Activated CD4-positive, alpha-beta memory T cell treated with anti-CD3 and anti-CD28 coated beads for 36 hours (primary cell): ENCODE results near the gene PLEKHH3. TPM values are rescaled to one million over a fixed set of nuclear protein-coding genes. Genes with fewer than 3 reads are reported as not detected.

ENCODE experiments used
- CTCF ChIA-PET: fragments of 350-600 bp; sonication (Branson Sonifier 250); formaldehyde crosslinking; loops from one replicate; lab custom pipeline; 2021; ENCODE audit warnings: antibody characterized with exemption, inconsistent platforms; lab: Charles Lee
- POLR2A ChIA-PET: fragments of 350-600 bp; sonication (Branson Sonifier 250); formaldehyde crosslinking; loops from one replicate; lab custom pipeline; 2021; ENCODE audit warnings: antibody characterized with exemption; lab: Charles Lee
- DNase-seq: peaks from one replicate; pipeline ENCODE4 v3.0.0-alpha.2; 2020
- H3K27ac Mint-ChIP-seq: one replicate; pipeline ENCODE4 v1.8.0; 2021; ENCODE audit warnings: mixed read lengths
- H3K27me3 Mint-ChIP-seq: one replicate; pipeline ENCODE4 v1.8.0; 2021; ENCODE audit warnings: mixed read lengths
- H3K36me3 Mint-ChIP-seq: one replicate; pipeline ENCODE4 v1.8.0; 2021; ENCODE audit warnings: mixed read lengths
- H3K4me1 Mint-ChIP-seq: one replicate; pipeline ENCODE4 v1.8.0; 2021; ENCODE audit warnings: low read depth, mixed read lengths
- H3K4me3 Mint-ChIP-seq: one replicate; pipeline ENCODE4 v1.8.0; 2021; ENCODE audit warnings: mild to moderate bottlenecking, mixed read lengths
- H3K9me3 Mint-ChIP-seq: one replicate; pipeline ENCODE4 v1.8.0; 2021; ENCODE audit warnings: mixed read lengths
- intact Hi-C: fragments of 100-400 bp; cut with micrococcal nuclease; formaldehyde crosslinking; loops from one replicate; pipeline ENCODE4 v1.15.1; 2023
- total RNA-seq, 2 experiments: library from RNA; stranded (reverse); gene quantifications; one replicate each; pipeline ENCODE4 v1.2.3, GENCODE V29; 2021

Gene PLEKHH3
- total RNA-seq, 2 experiments from 2014 or later, result 1.1 to 1.2 TPM

DNA sequence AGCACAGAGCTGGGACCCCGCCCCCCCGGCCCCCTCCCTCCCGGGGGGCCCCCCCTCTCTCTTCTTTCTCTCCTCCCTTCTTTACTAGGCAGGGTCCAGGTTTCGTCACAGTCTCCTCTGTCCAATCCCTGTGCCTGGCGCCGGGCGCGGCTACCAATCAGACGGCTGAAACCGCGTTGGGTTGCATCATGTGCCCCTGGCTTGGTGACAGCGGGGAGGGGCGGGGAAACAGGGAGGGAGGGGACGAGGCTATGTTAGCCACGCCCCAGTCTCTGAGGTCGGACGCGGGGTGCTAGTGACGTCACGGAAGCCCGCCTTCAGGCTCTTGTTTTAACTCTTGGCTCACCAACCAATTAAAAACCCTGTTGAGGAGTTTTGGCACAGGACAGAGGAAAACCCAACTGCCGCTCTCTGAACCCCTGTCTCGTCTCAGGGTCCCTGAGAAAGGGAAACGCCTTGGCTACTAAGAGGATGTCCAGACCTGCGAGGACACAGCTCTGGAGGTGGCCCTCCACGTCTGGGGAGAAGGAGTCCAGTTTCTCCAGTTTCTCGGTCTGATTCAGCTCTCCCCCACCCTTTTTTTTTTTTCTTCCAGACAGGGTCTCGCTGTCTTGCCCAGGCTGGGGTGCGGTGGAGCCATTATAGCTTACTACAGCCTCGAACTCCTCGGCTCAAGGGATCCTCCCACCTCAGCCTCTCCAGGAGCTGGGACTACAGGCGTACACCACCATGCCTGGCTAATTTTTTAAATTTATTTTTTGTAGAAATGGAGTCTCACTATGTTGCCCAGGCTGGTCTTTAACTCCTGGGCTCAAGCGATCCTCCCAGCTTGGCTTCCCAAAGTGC lies 441 bp upstream of the PLEKHH3 start:
- peaks cover 54% of the 10 kb centered on the region for H3K4me1 Mint-ChIP-seq
- no peaks in the 10 kb centered on the region for H3K9me3 Mint-ChIP-seq
- H3K27me3 Mint-ChIP-seq, result peaks cover 41% of the 10 kb centered on the region
- intact Hi-C loops, result loop anchor here (5.0 to 10.0 kb wide), 2 partner anchors 140 to 392 kb away; partner anchors contain the start of genes NAGLU and STAT5A
- ChIA-PET POLR2A (interaction anchor here (0.9 to 1.5 kb wide), 2 partner anchors 99 to 156 kb away, joined by 3 read pairs; partner anchors contain the start of gene PSME3), CTCF (interaction anchor here (0.6 to 1.6 kb wide), 3 partner anchors 16 to 99 kb away, joined by 4 to 6 read pairs (median 4); partner anchors contain the start of gene PSMC3IP)
- no peaks in the 10 kb centered on the region for H3K36me3 Mint-ChIP-seq
- peak overlapping the region; percentile 76 for H3K4me3 Mint-ChIP-seq
- H3K27ac Mint-ChIP-seq, result peak overlapping the region; percentile 71
- DNase-seq, result peak; percentile 100

DNA sequence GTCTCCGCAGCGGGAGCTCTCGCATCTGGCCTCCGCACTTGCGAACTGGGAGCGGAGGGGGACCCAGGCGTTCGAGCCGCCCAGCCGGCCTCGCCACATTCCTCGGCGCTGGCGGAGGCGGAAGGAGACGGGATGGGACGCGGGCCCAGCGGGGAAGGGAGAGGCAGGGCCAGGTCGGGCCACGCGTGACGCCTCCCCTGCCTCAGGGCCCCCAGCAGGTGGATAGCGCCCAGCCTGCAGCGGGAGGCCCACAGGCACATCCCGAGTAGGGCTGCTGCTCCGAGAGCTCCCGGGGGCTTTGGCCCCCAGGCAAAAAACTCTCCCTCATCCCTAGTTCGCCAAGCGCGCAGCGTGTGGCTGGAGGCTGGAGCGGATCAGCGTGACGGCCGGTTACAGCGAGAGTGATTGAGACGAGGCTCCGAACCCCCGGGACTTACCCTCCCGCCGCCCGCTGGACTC lies 800 bp downstream of the PLEKHH3 start:
- Mint-ChIP-seq H3K4me1 (peaks cover 51% of the 10 kb centered on the region), H3K9me3 (no peaks in the 10 kb centered on the region)
- POLR2A ChIA-PET, result interaction anchor here (0.6 to 0.9 kb wide), 2 partner anchors 9 to 482 kb away, joined by 3 to 5 read pairs; no protein-coding TSS in a partner anchor

DNA sequence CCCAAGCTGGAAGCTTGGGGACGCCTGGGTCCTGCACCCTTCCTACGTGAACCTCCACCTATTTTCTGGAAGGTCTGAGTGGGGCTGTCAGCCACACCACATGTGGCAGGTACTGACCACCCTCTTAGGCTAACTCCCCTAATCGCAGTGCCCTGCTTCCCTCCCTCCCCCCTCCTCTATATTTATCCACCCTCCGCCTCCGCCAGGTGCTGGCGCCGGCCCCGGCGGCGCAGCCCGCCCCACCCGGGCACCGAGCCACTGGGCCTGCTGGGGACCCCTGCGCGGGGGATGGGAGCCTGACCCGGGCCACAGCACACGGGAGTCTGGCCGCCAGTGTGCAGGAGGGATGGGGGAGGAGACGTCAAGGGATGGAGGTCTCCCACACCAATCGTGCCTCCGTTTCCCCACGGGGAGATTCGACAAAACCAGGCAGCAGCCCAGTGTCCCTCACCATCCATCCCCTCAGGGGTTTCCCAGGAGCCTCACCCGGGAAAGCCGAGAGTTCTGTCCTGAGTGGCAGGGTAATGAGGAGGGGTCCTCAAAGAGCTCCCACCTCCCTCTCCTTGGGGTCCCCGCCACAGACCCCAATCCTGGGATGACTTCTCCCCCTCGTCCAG lies 1.3 kb downstream of the PLEKHH3 start:
- Mint-ChIP-seq H3K27ac (no peak overlapping the region), H3K9me3 (no peaks in the 10 kb centered on the region), H3K4me3 (no peak overlapping the region), H3K4me1 (peaks cover 53% of the 10 kb centered on the region), H3K27me3 (peaks cover 42% of the 10 kb centered on the region), H3K36me3 (no peaks in the 10 kb centered on the region)
- intact Hi-C loops, result loop anchor here (5.0 to 10.0 kb wide), 2 partner anchors 138 to 391 kb away; partner anchors contain the start of genes NAGLU and STAT5A
- ChIA-PET CTCF (interaction anchor here (1.0 to 1.4 kb wide), 2 partner anchors 97 kb away, joined by 5 to 6 read pairs; partner anchors contain the start of gene PSMC3IP), POLR2A (interaction anchor here (0.9 kb wide), 1 partner anchor 8 kb away, joined by 3 read pairs; no protein-coding TSS in a partner anchor)
- DNase-seq, result no peak

More for the DNA sequence above, 800 bp downstream of the PLEKHH3 start:
- Mint-ChIP-seq H3K4me3 (peak overlapping the region; percentile 76), H3K36me3 (no peaks in the 10 kb centered on the region), H3K27ac (no peak overlapping the region), H3K27me3 (peaks cover 41% of the 10 kb centered on the region)
- no peak for DNase-seq
- intact Hi-C loops, result loop anchor here (5.0 to 10.0 kb wide), 2 partner anchors 139 to 391 kb away; partner anchors contain the start of genes NAGLU and STAT5A
- CTCF ChIA-PET, result interaction anchor here (0.8 to 1.0 kb wide), 2 partner anchors 14 to 98 kb away, joined by 3 to 6 read pairs; partner anchors contain the start of gene PSMC3IP

- DNase-seq, result no peak
- Mint-ChIP-seq H3K27me3 (peaks cover 43% of the 10 kb centered on the region), H3K4me1 (peaks cover 50% of the 10 kb centered on the region), H3K9me3 (no peaks in the 10 kb centered on the region), H3K36me3 (no peaks in the 10 kb centered on the region), H3K4me3 (no peak overlapping the region), H3K27ac (no peak overlapping the region)
- ChIA-PET CTCF (interaction anchor here (1.0 to 2.2 kb wide), 5 partner anchors 9 to 96 kb away, joined by 4 to 9 read pairs (median 6); no protein-coding TSS in a partner anchor), POLR2A (no interaction called here)
- intact Hi-C loops, result loop anchor here (5.0 to 10.0 kb wide), 2 partner anchors 138 to 390 kb away; partner anchors contain the start of genes NAGLU and STAT5A
Observed at GRCh38 chr17:42674755-42675347, 1.9 kb downstream of the PLEKHH3 start.

DNA sequence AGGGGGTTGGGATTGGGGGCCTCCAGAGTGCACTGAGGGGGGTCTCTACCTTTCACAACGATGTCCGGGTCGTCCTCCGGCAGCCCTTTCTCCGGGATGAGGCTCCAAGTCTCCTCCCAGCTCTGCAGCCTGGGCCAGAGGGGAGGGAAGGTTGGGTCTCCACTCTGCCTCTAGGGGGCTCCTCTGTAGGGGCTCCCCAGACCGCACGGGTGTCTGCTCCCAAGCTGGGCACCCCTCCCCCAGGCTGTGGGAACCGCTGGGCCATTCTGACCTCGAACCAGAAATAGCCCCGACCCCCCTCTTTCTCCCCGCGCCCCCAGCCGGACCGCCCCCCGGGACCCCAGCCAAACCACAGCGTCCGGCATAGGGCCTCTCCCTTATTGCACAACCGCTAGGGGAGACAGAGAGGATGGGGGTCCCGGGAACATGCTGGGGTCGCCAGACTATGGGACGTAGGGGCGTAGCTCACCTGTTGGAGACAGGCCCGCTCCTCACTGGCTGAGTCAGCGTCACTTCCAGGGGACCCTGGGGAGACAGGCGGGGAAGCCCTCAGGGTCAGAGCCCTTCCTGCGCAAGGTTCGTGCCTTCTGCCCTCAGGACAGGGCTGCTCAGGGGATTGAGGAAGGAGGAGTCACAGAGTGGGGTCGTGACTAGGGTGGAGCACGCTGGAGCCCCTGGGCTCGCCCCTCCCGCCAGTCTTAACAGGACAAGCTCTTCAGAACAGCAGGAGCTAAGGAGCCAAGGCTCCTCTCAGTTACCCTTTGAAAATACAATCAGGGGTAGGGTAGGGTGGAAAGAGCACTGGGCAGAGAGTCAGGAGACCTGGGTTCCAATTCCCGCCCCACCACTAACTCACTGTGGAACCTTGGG lies 2.7 kb downstream of the PLEKHH3 start:
- intact Hi-C loops, result loop anchor here (10.0 kb wide), 1 partner anchor 389 kb away; the partner anchor contains the start of gene STAT5A
- Mint-ChIP-seq H3K27me3 (peaks cover 42% of the 10 kb centered on the region), H3K4me1 (peaks cover 44% of the 10 kb centered on the region), H3K9me3 (no peaks in the 10 kb centered on the region), H3K36me3 (no peaks in the 10 kb centered on the region), H3K27ac (no peak overlapping the region), H3K4me3 (no peak overlapping the region)
- ChIA-PET POLR2A (no interaction called here), CTCF (interaction anchor here (1.0 to 2.2 kb wide), 6 partner anchors 9 to 96 kb away, joined by 3 to 9 read pairs (median 6); no protein-coding TSS in a partner anchor)
- peak; percentile 35 for DNase-seq

- POLR2A ChIA-PET, result no interaction called here
- no peak overlapping the region for H3K4me3 Mint-ChIP-seq
- H3K27me3 Mint-ChIP-seq, result peaks cover 42% of the 10 kb centered on the region
- intact Hi-C loops, result loop anchor here (10.0 kb wide), 1 partner anchor 389 kb away; the partner anchor contains the start of gene STAT5A
- H3K36me3 Mint-ChIP-seq, result no peaks in the 10 kb centered on the region
- DNase-seq, result no peak
- peaks cover 41% of the 10 kb centered on the region for H3K4me1 Mint-ChIP-seq
- no peak overlapping the region for H3K27ac Mint-ChIP-seq
- no peaks in the 10 kb centered on the region for H3K9me3 Mint-ChIP-seq
- CTCF ChIA-PET, result interaction anchor here (1.0 to 2.2 kb wide), 2 partner anchors 10 to 40 kb away, joined by 3 to 9 read pairs; no protein-coding TSS in a partner anchor
Observed at GRCh38 chr17:42673266-42673884, 3.4 kb downstream of the PLEKHH3 start.

DNA sequence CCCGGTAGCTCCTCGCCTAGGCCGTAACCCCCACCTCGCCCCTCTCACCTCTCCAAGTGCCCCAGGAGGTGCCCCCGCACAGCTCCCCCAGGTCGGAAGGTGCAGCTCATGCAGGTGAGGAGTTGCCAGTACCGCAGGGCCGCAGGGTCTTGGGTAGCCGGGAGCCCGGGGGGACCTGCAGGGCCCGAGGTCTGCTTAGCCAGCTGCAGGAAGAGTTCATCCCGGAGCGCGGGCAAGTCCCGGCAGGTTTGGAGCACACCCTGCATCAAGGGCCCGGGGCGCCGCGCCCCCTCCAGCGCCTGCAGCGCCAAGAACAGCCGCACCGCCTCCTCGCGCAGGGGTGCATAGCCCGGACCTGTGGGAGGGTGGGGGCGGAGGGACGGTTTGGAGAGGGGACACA lies 4.8 kb downstream of the PLEKHH3 start:
- Mint-ChIP-seq H3K27ac (no peak overlapping the region), H3K36me3 (no peaks in the 10 kb centered on the region), H3K4me3 (no peak overlapping the region), H3K4me1 (peaks cover 31% of the 10 kb centered on the region), H3K27me3 (peaks cover 42% of the 10 kb centered on the region), H3K9me3 (no peaks in the 10 kb centered on the region)
- ChIA-PET CTCF (interaction anchor here (0.6 kb wide), 1 partner anchor 28 kb away, joined by 3 read pairs; no protein-coding TSS in a partner anchor), POLR2A (interaction anchor here (1.0 to 1.7 kb wide), 2 partner anchors 63 to 94 kb away, joined by 3 to 4 read pairs; partner anchors contain the start of genes PSMC3IP, RETREG3 and TUBG1)
- intact Hi-C loops, result loop anchor here (10.0 kb wide), 1 partner anchor 387 kb away; the partner anchor contains the start of gene STAT5A
- DNase-seq, result no peak

- no peak for DNase-seq
- H3K4me3 Mint-ChIP-seq, result peak overlapping the region; percentile 59
- H3K27me3 Mint-ChIP-seq, result peaks cover 38% of the 10 kb centered on the region
- H3K9me3 Mint-ChIP-seq, result no peaks in the 10 kb centered on the region
- H3K27ac Mint-ChIP-seq, result no peak overlapping the region
- peaks cover 27% of the 10 kb centered on the region for H3K4me1 Mint-ChIP-seq
- ChIA-PET POLR2A (interaction anchor here (0.7 to 1.7 kb wide), 3 partner anchors 9 to 93 kb away, joined by 3 to 4 read pairs (median 4); partner anchors contain the start of genes PSMC3IP, RETREG3 and TUBG1), CTCF (interaction anchor here (0.6 to 1.4 kb wide), 4 partner anchors 12 to 136 kb away, joined by 3 to 7 read pairs (median 3); partner anchors contain the start of gene PSMC3IP)
- peaks cover 1% of the 10 kb centered on the region for H3K36me3 Mint-ChIP-seq
- intact Hi-C loops, result loop anchor here (10.0 kb wide), 1 partner anchor 386 kb away; the partner anchor contains the start of gene STAT5A
Observed at GRCh38 chr17:42670789-42671657, 5.8 kb downstream of the PLEKHH3 start.
